HepG2 (cell line): Measurements from ENCODE around the gene FGD5. TPM values are rescaled to one million over a fixed set of nuclear protein-coding genes. Genes with fewer than 3 reads are reported as not detected.

Source experiments
- ATAC-seq: fragments of 200-7000 bp; cut with Tn5 transposase; 3 replicates; pipeline ENCODE4 v1.9.1; 2020; ENCODE audit warnings: mild to moderate bottlenecking, moderate library complexity
- BruUV-seq: library from RNA; stranded (reverse); fragments of 400-500 nt; replicated peaks from 2 replicates; lab custom pipeline; 2021; lab: Mats Ljungman, UMichigan
- CTCF ChIA-PET: fragments of 300-600 bp; formaldehyde crosslinking; extraction: SDS; loops from one replicate; lab custom pipeline; 2021; ENCODE audit warnings: low total read pairs, inconsistent platforms, low intra/inter-chr PET ratio; lab: Yijun Ruan, JAX
- POLR2A ChIA-PET: fragments of 350-600 bp; sonication (Branson Sonifier 250); formaldehyde crosslinking; loops from one replicate; lab custom pipeline; 2020; ENCODE audit warnings: antibody characterized with exemption, inconsistent platforms; lab: Yijun Ruan, JAX
- DNase-seq: peaks from one replicate; pipeline ENCODE4 v3.0.0-alpha.2; 2015; ENCODE audit warnings: low spot score
- FAIRE-seq: peaks from 3 replicates; lab custom pipeline; 2011; peaks lifted over from hg19 to GRCh38; lab: Jason Lieb, UNC
- H2AFZ ChIP-seq: one replicate; pipeline ENCODE4 v1.6.1; 2011; ENCODE audit warnings: low read length, inconsistent platforms
- H3K27ac ChIP-seq: fragments of 300-600 bp; 3 replicates; pipeline ENCODE4 v1.8.0; 2011; ENCODE audit warnings: mixed run types, mild to moderate bottlenecking, mixed read lengths, low read length, inconsistent platforms; ENCODE audit not compliant: insufficient read depth; ENCODE audit errors: extremely low read length
- H3K27me3 ChIP-seq, 2 experiments: fragments of 200-600 bp in 1 of 2; 2 replicates in 1 of 2; 3 replicates in 1 of 2; pipeline versions ENCODE4 v1.6.0 to v1.8.0; 2011; ENCODE audit warnings: low read length in 2 of 2, mild to moderate bottlenecking in 2 of 2, moderate library complexity in 2 of 2, inconsistent platforms in 1 of 2; ENCODE audit not compliant: insufficient read depth in 2 of 2, control insufficient read depth in 1 of 2
- H3K36me3 ChIP-seq, 2 experiments: fragments of 200-600 bp in 1 of 2; replicated peaks in 1 of 2; 2 replicates in 1 of 2; 3 replicates in 1 of 2; pipeline versions ENCODE4 v1.5.1 to v1.8.0; 2011; ENCODE audit warnings: low read length in 2 of 2, inconsistent platforms in 1 of 2; ENCODE audit not compliant: insufficient read depth in 2 of 2, control insufficient read depth in 1 of 2
- H3K4me1 ChIP-seq: 2 replicates; pipeline ENCODE4 v1.5.1; 2012; ENCODE audit warnings: low read length, inconsistent platforms; ENCODE audit not compliant: insufficient read depth
- H3K4me2 ChIP-seq: 2 replicates; pipeline ENCODE4 v1.6.0; 2011; ENCODE audit warnings: low read depth, low read length, inconsistent platforms
- H3K4me3 ChIP-seq, 3 experiments: fragments of 200-600 bp in 1 of 3; sonication (generic), shearing (Covaris generic) in 1 of 3; replicated peaks in 1 of 3; 2 replicates each; pipeline ENCODE4 v1.5.1; 2011 to 2016; ENCODE audit warnings: low read length in 3 of 3, inconsistent platforms in 2 of 3, low read depth in 2 of 3, mild to moderate bottlenecking in 2 of 3, control low read depth in 1 of 3, mixed read lengths in 1 of 3; ENCODE audit not compliant: insufficient read depth in 1 of 3
- H3K79me2 ChIP-seq: one replicate; pipeline ENCODE4 v1.6.1; 2011; ENCODE audit warnings: low read length, inconsistent platforms; ENCODE audit not compliant: insufficient read depth
- H3K9ac ChIP-seq: 2 replicates; pipeline ENCODE4 v1.6.0; 2011; ENCODE audit warnings: mild to moderate bottlenecking, low read depth, low read length, inconsistent platforms; ENCODE audit not compliant: insufficient read depth
- H3K9me3 ChIP-seq: 2 replicates; pipeline ENCODE4 v1.5.1; 2012; ENCODE audit warnings: mild to moderate bottlenecking, low read length
- H4K20me1 ChIP-seq: 2 replicates; pipeline ENCODE4 v1.6.0; 2011; ENCODE audit warnings: inconsistent platforms, mild to moderate bottlenecking, low read length, moderate library complexity; ENCODE audit not compliant: insufficient read depth
- ARNTL ChIP-seq: sonication (generic); formaldehyde crosslinking; IDR thresholded peaks from 2 replicates; pipeline ENCODE4 v1.4.0; 2020; ENCODE audit warnings: mild to moderate bottlenecking, missing genetic modification reagents
- CTCF ChIP-seq: sonication (generic); formaldehyde crosslinking; IDR thresholded peaks from 2 replicates; pipeline ENCODE4 v1.5.0; 2020; ENCODE audit warnings: mild to moderate bottlenecking, missing genetic modification reagents, moderate library complexity
- DNMT1 ChIP-seq: sonication (generic); formaldehyde crosslinking; IDR thresholded peaks from 2 replicates; pipeline ENCODE4 v1.5.1; 2020; ENCODE audit warnings: mild to moderate bottlenecking, missing genetic modification reagents
- HDAC1 ChIP-seq: sonication (generic); formaldehyde crosslinking; IDR thresholded peaks from 2 replicates; pipeline ENCODE4 v1.5.1; 2020; ENCODE audit warnings: mild to moderate bottlenecking, missing genetic modification reagents
- HMG20B ChIP-seq: conservative IDR thresholded peaks from 2 replicates; pipeline ENCODE4 v1.6.1; 2016; ENCODE audit warnings: missing genetic modification reagents, missing compliant biosample characterization
- ISL2 ChIP-seq: sonication (generic); formaldehyde crosslinking; IDR thresholded peaks from 2 replicates; pipeline ENCODE4 v1.5.0; 2020; ENCODE audit warnings: missing genetic modification reagents
- KDM4B ChIP-seq: sonication (generic); formaldehyde crosslinking; IDR thresholded peaks from 2 replicates; pipeline ENCODE4 v1.4.0; 2020; ENCODE audit warnings: missing genetic modification reagents
- MBD4 ChIP-seq: IDR thresholded peaks from 2 replicates; pipeline ENCODE4 v1.6.1; 2012; ENCODE audit warnings: low read length, inconsistent platforms, borderline replicate concordance
- MTF2 ChIP-seq: sonication (generic); formaldehyde crosslinking; IDR thresholded peaks from 2 replicates; pipeline ENCODE4 v1.5.0; 2020; ENCODE audit warnings: missing genetic modification reagents, borderline replicate concordance
- NR1H2 ChIP-seq: sonication (generic); formaldehyde crosslinking; IDR thresholded peaks from 2 replicates; pipeline ENCODE4 v1.8.1; 2022; ENCODE audit warnings: low read depth, missing genetic modification reagents, borderline replicate concordance
- PCBP2 ChIP-seq: fragments of 200-400 bp; formaldehyde crosslinking; optimal IDR thresholded peaks from 2 replicates; pipeline ENCODE3; 2018; ENCODE audit warnings: low read length, low read depth; ENCODE audit not compliant: poor library complexity, severe bottlenecking
- POGZ ChIP-seq: sonication (generic); formaldehyde crosslinking; IDR thresholded peaks from 2 replicates; pipeline ENCODE4 v1.4.0; 2020; ENCODE audit warnings: mild to moderate bottlenecking, missing genetic modification reagents
- RBFOX2 ChIP-seq: fragments of 200-400 bp; formaldehyde crosslinking; IDR thresholded peaks from 2 replicates; pipeline ENCODE4 v1.6.1; 2017; ENCODE audit warnings: low read depth, mild to moderate bottlenecking, low read length
- WIZ ChIP-seq: sonication (generic); formaldehyde crosslinking; IDR thresholded peaks from 2 replicates; pipeline ENCODE4 v1.5.1; 2020; ENCODE audit warnings: mild to moderate bottlenecking, missing genetic modification reagents
- XRCC5 ChIP-seq: fragments of 200-400 bp; formaldehyde crosslinking; optimal IDR thresholded peaks from 2 replicates; pipeline ENCODE3; 2017; ENCODE audit warnings: mild to moderate bottlenecking, low read length
- ZFYVE20 ChIP-seq: sonication (generic); formaldehyde crosslinking; IDR thresholded peaks from 2 replicates; pipeline ENCODE4 v1.8.0; 2023; ENCODE audit warnings: low read depth, mild to moderate bottlenecking, moderate library complexity, missing genetic modification reagents, borderline replicate concordance
- ZNF749 ChIP-seq: sonication (generic); formaldehyde crosslinking; IDR thresholded peaks from 2 replicates; pipeline ENCODE4 v1.8.0; 2022; ENCODE audit warnings: mild to moderate bottlenecking, missing genetic modification reagents, moderate library complexity, borderline replicate concordance
- ZSCAN31 ChIP-seq: sonication (generic); formaldehyde crosslinking; IDR thresholded peaks from 2 replicates; pipeline ENCODE4 v1.5.0; 2020; ENCODE audit warnings: low read depth, mild to moderate bottlenecking, missing genetic modification reagents
- WGBS: methylation state at CpG from one replicate; pipeline ENCODE4 v1.1.6; 2017; ENCODE audit warnings: low lambda C conversion rate; 5-methylcytosine and 5-hydroxymethylcytosine counted together
- in situ Hi-C: cut with HindIII; loops from 2 replicates; pipeline ENCODE4 v1.10.0; 2017; ENCODE audit warnings: low pct_unique_long_range_greater_than_20kb; ENCODE audit not compliant: extremely low pct_ligation_motif_present
- intact Hi-C: fragments of 100-400 bp; cut with micrococcal nuclease; formaldehyde crosslinking; loops from one replicate; pipeline ENCODE4 v1.10.0; 2022; ENCODE audit not compliant: unreplicated experiment
- polyA plus RNA-seq, 8 experiments: library from polyadenylated mRNA; depleted of rRNA in 3 of 8; stranded (reverse) in 7 of 8; unstranded in 1 of 8; fragments of >200 nt; fragmentation: Illumina TruSeq in 4 of 8; extraction: Trizol in 4 of 8; gene quantifications; 2 replicates each; pipeline versions ENCODE4 v1.2.1 to v1.2.3, GENCODE V29; 2011 to 2016; ENCODE audit warnings: low read depth in 4 of 8, missing spikeins in 1 of 8, mixed read lengths in 1 of 8; ENCODE audit not compliant: insufficient read depth in 1 of 8
- total RNA-seq, 5 experiments: library from RNA; depleted of rRNA; stranded (reverse); fragments of >200 nt; fragmentation: Illumina TruSeq; extraction: Trizol; gene quantifications; 2 replicates each; pipeline ENCODE4 v1.2.3, GENCODE V29; 2016; ENCODE audit warnings: low read depth in 1 of 5
- TF ChIP-seq, protein P1 (sequence below): sonication (generic); formaldehyde crosslinking; conservative IDR thresholded peaks from 2 replicates; pipeline ENCODE4 v1.8.0; 2022; ENCODE audit warnings: mild to moderate bottlenecking, moderate library complexity, missing genetic modification reagents
- TF ChIP-seq, protein P2 (sequence below): sonication (generic); formaldehyde crosslinking; IDR thresholded peaks from 2 replicates; pipeline ENCODE4 v1.8.0; 2022; ENCODE audit warnings: missing genetic modification reagents, low read depth, mild to moderate bottlenecking, borderline replicate concordance
- TF ChIP-seq, protein P3 (sequence below): sonication (generic); formaldehyde crosslinking; IDR thresholded peaks from 2 replicates; pipeline ENCODE4 v1.5.0; 2020; ENCODE audit warnings: mild to moderate bottlenecking, low read depth, missing genetic modification reagents, borderline replicate concordance

The FGD5 gene
- total and polyA plus RNA-seq, 2 of the 13 experiments (the other 11 are each of a cell fraction or from before 2014, with no cell fraction given): 0.17 TPM; not detected in 1

GRCh38 chr3:14791343-14791945 lies 27.3 kb upstream of the FGD5 start:
- WGBS: 16% methylated on average over 9 of the region's 15 CpGs
- peak; percentile 46 for DNase-seq
- peak; percentile 59 for FAIRE-seq
- intact Hi-C loops: loop anchor here (1.0 kb wide), 2 partner anchors 72 to 130 kb away; no protein-coding TSS in a partner anchor
- no peak overlapping the region for H3K9ac ChIP-seq
- ChIA-PET POLR2A (no interaction called here), CTCF (interaction anchor here (3.8 kb wide), 1 partner anchor 129 kb away, joined by 31 read pairs; no protein-coding TSS in a partner anchor)
- no peaks in the 10 kb centered on the region for H3K79me2 ChIP-seq
- H3K4me1 ChIP-seq: peaks cover 14% of the 10 kb centered on the region
- no peaks in the 10 kb centered on the region for H3K36me3 ChIP-seq
- H2AFZ ChIP-seq: no peak overlapping the region
- peak; percentile 88 for ATAC-seq
- H3K9me3 ChIP-seq: no peaks in the 10 kb centered on the region
- H4K20me1 ChIP-seq: no peaks in the 10 kb centered on the region
- H3K27ac ChIP-seq: no peak overlapping the region
- H3K4me3 ChIP-seq: no peak overlapping the region
- H3K27me3 ChIP-seq: peaks cover 0 to 6% of the 10 kb centered on the region in 2 experiments; a peak in 2 of 5 replicates
- no TSS peak for BruUV-seq
- H3K4me2 ChIP-seq: no peak overlapping the region
- in situ Hi-C loops: no loop called here
- no peak for TF ChIP-seq NR1H2
- no peak for TF ChIP-seq PCBP2
- no peak for TF ChIP-seq WIZ (CRISPR knock-in tag)
- no peak for TF ChIP-seq ZNF749 (CRISPR knock-in tag)
- TF ChIP-seq MBD4: no peak
- no peak for TF ChIP-seq POGZ (CRISPR knock-in tag)
- TF ChIP-seq, protein P1, sequence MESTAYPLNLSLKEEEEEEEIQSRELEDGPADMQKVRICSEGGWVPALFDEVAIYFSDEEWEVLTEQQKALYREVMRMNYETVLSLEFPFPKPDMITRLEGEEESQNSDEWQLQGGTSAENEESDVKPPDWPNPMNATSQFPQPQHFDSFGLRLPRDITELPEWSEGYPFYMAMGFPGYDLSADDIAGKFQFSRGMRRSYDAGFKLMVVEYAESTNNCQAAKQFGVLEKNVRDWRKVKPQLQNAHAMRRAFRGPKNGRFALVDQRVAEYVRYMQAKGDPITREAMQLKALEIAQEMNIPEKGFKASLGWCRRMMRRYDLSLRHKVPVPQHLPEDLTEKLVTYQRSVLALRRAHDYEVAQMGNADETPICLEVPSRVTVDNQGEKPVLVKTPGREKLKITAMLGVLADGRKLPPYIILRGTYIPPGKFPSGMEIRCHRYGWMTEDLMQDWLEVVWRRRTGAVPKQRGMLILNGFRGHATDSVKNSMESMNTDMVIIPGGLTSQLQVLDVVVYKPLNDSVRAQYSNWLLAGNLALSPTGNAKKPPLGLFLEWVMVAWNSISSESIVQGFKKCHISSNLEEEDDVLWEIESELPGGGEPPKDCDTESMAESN (CRISPR knock-in tag): 0 out of 2 replicates have a peak, but pooled peaks have one; percentile 2
- no peak for TF ChIP-seq ZSCAN31 (CRISPR knock-in tag)
- TF ChIP-seq DNMT1 (CRISPR knock-in tag): no peak
- TF ChIP-seq, protein P2, sequence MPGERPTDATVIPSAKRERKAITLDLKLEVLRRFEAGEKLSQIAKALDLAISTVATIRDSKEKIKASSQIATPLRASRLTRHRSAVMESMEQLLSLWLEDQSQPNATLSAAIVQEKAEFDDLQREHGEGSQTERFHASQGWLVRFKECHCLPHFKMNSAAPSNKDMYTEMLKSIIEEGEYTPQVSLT (CRISPR knock-in tag): no peak
- TF ChIP-seq MTF2: 0 out of 2 replicates have a peak, but pooled peaks have one; percentile 43
- no peak for TF ChIP-seq HMG20B
- no peak for TF ChIP-seq KDM4B (CRISPR knock-in tag)
- peak; percentile 69 for TF ChIP-seq XRCC5
- no peak for TF ChIP-seq RBFOX2
- peak; percentile 96 for TF ChIP-seq CTCF
- no peak for TF ChIP-seq ZFYVE20 (CRISPR knock-in tag)
- TF ChIP-seq HDAC1 (CRISPR knock-in tag): no peak
- no peak for TF ChIP-seq ARNTL
- TF ChIP-seq ISL2 (CRISPR knock-in tag): no peak
- TF ChIP-seq, protein P3, sequence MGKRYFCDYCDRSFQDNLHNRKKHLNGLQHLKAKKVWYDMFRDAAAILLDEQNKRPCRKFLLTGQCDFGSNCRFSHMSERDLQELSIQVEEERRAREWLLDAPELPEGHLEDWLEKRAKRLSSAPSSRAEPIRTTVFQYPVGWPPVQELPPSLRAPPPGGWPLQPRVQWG (CRISPR knock-in tag): no peak
